GM10266 (cell line): ENCODE measurements around the gene LILRB4.
"Not testable (repeated sequence)": the region's sequence is repeated elsewhere in the genome, so short reads cannot be mapped to it uniquely, and the experiment has no call there.

ENCODE experiments used
- DNase-seq: peaks from one replicate; pipeline ENCODE4 v3.0.0; 2012; ENCODE audit errors: extremely low spot score
- TF ChIP-seq, protein P1 (sequence below): IDR thresholded peaks from 2 replicates; pipeline ENCODE4 v1.5.1; 2012; ENCODE audit warnings: mild to moderate bottlenecking, low read depth; ENCODE audit not compliant: control insufficient read depth, insufficient read depth; ENCODE audit errors: missing control alignments

Gene LILRB4

GRCh38 chr19:54707962-54708361 is 45.2 kb downstream of the LILRB4 start:
- peak; percentile 32 for DNase-seq
- TF ChIP-seq, protein P1, sequence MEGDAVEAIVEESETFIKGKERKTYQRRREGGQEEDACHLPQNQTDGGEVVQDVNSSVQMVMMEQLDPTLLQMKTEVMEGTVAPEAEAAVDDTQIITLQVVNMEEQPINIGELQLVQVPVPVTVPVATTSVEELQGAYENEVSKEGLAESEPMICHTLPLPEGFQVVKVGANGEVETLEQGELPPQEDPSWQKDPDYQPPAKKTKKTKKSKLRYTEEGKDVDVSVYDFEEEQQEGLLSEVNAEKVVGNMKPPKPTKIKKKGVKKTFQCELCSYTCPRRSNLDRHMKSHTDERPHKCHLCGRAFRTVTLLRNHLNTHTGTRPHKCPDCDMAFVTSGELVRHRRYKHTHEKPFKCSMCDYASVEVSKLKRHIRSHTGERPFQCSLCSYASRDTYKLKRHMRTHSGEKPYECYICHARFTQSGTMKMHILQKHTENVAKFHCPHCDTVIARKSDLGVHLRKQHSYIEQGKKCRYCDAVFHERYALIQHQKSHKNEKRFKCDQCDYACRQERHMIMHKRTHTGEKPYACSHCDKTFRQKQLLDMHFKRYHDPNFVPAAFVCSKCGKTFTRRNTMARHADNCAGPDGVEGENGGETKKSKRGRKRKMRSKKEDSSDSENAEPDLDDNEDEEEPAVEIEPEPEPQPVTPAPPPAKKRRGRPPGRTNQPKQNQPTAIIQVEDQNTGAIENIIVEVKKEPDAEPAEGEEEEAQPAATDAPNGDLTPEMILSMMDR: no peak

DNA sequence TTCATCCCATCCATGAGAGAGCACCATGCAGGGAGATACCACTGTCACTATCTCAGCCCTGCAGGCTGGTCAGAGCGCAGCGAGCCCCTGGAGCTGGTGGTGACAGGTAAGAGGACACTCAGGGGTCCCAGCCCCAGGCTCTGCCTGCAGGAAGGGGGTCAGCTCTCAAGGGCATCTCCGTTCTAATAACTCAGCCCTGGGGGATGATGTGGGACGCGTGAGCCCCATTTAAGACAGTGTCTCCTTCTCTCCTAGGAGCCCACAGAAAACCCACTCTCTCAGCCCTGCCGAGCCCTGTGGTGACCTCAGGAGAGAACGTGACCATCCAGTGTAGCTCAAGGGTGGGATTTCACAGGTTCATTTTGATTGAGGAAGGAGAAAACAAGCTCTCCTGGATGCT is 46.0 kb downstream of the LILRB4 start:
- no peak for DNase-seq
- TF ChIP-seq, protein P1: no peak

DNA sequence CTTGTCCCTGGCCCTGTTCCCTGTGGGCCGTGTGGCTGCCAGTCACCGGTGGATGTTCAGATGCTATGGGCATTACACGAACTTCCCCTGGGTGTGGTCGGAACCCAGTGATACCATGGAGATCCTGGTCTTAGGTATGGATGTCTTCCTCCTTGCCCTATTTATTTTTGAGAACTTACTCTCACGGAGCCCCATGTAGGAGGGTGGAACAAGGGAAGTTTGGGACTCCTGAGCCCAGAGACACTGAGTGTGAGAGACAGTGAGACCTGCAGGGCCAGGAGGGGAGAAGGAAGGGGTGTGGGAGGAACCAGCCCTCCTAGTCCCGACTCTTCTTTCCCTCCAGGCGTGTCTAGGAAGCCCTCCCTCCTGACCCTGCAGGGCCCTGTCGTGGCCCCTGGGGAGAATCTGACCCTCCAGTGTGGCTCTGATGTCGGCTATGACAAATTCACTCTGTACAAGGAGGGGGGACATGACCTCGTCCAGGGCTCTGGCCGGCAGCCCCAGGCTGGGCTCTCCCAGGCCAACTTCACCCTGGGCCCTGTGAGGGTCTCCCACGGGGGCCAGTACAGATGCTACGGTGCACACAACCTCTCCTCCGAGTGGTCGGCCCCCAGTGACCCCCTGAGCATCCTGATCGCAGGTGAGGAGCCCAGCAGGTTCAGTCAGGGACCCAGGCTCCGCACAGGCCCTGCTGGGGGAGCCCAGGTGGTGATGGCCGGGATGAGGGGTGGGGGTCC is 46.6 kb downstream of the LILRB4 start:
- no peak for DNase-seq
- TF ChIP-seq, protein P1: no peak

GRCh38 chr19:54709956-54710355 is 47.2 kb downstream of the LILRB4 start:
- DNase-seq: not testable (repeated sequence)
